HG03175 (cell line): ENCODE results near the gene PPP1R3E.
"Not testable (repeated sequence)": the region's sequence is repeated elsewhere in the genome, so short reads cannot be mapped to it uniquely, and the experiment has no call there.

Experiments
- ATAC-seq: cut with Tn5 transposase; IDR thresholded peaks from one replicate; pipeline ENCODE4 v1.9.1; 2021; ENCODE audit warnings: mild to moderate bottlenecking, moderate library complexity; ENCODE audit not compliant: unreplicated experiment

The PPP1R3E gene

GRCh38 chr14:23302290-23303225 is at the start of gene PPP1R3E:
TSS of gene PPP1R3E (minus strand) at chr14:23302859. CDS start at chr14:23302576, 283 bp downstream.
- ATAC-seq, result peak; percentile 37

- ATAC-seq, result no peak
Observed at GRCh38 chr14:23351681-23352505, 49.2 kb upstream of the PPP1R3E start.

GRCh38 chr14:23349156-23349845 is 46.6 kb upstream of the PPP1R3E start:
- ATAC-seq, result no peak

GRCh38 chr14:23348297-23348655 is 45.6 kb upstream of the PPP1R3E start:
- ATAC-seq, result no peak

- no peak for ATAC-seq
Observed at GRCh38 chr14:23347406-23348296, 45.0 kb upstream of the PPP1R3E start.

GRCh38 chr14:23346693-23347405 is 44.2 kb upstream of the PPP1R3E start:
- no peak for ATAC-seq

- no peak for ATAC-seq
Observed at GRCh38 chr14:23345987-23346692, 43.5 kb upstream of the PPP1R3E start.

- ATAC-seq, result no peak
Observed at GRCh38 chr14:23344481-23344880, 41.8 kb upstream of the PPP1R3E start.

GRCh38 chr14:23339506-23340268 is 37.0 kb upstream of the PPP1R3E start:
- ATAC-seq, result no peak

- ATAC-seq, result no peak
Observed at GRCh38 chr14:23335623-23336022, 33.0 kb upstream of the PPP1R3E start.

- ATAC-seq, result peak; percentile 43
Observed at GRCh38 chr14:23327947-23328744, 25.5 kb upstream of the PPP1R3E start.

- ATAC-seq, result no peak
Observed at GRCh38 chr14:23326491-23327332, 24.1 kb upstream of the PPP1R3E start.

- not testable (repeated sequence) for ATAC-seq
Observed at GRCh38 chr14:23325746-23326145, 23.1 kb upstream of the PPP1R3E start.

- ATAC-seq, result no peak
Observed at GRCh38 chr14:23324993-23325392, 22.3 kb upstream of the PPP1R3E start.

- ATAC-seq, result no peak
Observed at GRCh38 chr14:23324455-23324846, 21.8 kb upstream of the PPP1R3E start.

- no peak for ATAC-seq
Observed at GRCh38 chr14:23323838-23324454, 21.3 kb upstream of the PPP1R3E start.
